NOMO-1 treated with DMSO at 0.1 percent for 48 hours (cell line): ENCODE results near the gene GLG1.

Source experiments
- DNase-seq: peaks from one replicate; lab custom pipeline; 2025; ENCODE audit not compliant: unreplicated experiment; lab: John Stamatoyannopoulos, UW

Gene GLG1

DNA sequence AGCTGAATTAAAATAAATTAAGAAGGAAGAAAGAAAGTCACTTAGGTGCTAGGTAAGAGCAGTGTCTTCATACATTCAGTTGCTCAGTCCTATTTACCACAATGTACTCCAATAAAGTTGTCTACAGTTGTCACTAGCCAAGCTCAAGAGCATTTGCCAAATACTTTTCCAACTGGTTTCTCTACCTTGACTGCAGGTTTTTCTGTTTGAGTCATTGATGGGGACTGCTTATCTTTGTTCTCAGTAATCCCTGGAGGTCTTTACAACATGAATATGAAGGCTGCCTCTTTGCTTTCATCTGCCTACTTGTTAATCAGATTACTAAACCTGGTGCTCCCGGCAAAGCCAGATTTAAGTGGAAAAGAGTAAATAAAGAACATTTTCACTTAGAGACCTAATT is 121.0 kb downstream of the GLG1 start:
- no peak for DNase-seq

DNA sequence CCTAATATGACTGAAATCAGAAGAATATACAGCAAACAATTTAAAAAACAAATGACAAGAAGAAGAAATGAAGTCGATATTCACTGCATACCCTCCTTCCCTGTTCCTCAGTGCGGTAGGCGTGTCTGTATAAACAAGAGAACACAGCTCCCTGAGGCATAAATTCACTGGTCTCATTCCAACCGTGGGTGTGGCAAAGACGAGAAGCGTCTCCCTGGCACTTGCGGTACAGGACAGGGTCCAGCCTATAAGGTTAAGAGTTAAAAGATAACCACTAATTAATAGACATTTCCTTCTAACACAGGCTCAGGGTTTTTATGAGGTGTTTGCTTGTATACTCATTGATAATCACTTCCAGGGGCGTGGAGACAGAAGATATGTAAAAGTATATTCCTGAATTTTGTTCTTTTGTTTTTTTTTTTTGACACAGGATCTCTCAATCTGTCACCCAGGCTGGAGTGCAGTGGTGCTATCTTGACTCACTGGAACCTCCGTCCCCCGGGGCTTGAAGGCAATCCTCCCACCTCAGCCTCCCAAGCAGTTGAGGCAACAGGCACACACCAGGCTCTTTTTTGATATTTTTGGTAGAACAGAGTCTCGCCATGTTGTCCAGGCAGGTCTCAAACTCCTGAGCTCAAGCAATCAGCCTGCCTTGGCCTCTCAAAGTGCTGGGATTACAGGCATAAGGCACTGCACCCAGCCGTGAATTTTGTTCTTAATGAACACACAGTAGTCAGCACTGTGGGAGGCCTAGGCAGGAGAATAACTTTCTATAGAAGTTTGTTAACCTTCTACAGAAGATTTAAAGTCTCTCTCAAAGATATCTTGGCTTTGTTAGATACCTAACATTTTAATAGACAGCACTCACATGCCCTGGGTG is 126.5 kb downstream of the GLG1 start:
- DNase-seq: no peak

DNA sequence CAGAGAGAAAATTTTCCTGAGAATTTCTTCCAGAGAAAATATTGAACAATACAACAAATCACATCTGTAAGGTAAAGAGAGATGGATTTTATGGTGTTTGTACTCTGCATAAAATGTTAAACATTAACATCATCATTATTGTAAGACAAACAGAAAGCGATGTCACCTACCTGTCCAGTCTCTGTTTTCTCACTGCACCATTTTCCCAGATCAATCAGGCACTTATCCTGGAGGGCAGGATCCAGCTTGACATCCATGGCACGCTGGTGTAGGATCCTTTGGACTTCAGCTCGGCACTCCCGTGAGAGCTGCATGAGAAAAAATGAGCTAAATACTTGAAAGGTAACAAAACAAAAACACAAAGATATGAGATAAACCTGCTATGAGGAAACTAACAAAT is 129.7 kb downstream of the GLG1 start:
- DNase-seq: no peak

DNA sequence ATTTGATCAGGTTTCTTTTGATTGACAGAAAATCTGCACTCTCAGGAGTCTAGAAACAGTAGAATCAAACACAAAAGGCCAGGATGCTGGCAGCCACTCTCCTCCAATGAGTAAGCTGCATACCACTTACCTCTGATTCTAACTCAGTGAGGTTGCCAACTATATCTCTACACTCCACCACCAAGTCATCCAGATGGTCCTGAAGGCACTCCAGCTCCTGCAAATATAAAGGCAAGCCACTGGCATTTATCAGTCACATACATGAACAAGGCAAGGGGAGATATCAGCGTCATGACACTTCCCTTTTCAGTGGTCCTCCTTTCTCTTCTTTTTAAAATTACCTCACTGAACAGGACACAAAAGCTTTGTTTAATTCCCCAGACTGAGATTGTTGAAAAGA is 132.5 kb downstream of the GLG1 start:
- no peak for DNase-seq

DNA sequence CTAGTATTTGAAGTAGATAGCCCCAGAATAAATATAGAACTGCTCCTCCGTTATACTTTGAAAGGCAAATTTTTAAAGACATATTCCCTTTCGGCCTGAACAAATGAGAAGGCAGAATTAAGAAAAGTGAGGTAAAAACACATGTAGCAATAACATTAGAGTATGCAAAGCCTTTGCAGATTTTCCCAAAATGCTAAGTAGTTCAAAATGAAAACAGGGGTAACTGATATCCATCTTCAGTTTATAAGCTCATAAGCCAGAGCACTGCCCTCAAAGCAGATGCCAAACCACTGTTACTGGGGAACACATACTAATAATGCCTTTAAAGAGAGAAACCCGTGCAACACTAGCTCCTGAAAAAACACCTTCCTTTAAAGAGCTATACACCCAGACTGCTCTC is 134.4 kb downstream of the GLG1 start:
- DNase-seq: no peak

DNA sequence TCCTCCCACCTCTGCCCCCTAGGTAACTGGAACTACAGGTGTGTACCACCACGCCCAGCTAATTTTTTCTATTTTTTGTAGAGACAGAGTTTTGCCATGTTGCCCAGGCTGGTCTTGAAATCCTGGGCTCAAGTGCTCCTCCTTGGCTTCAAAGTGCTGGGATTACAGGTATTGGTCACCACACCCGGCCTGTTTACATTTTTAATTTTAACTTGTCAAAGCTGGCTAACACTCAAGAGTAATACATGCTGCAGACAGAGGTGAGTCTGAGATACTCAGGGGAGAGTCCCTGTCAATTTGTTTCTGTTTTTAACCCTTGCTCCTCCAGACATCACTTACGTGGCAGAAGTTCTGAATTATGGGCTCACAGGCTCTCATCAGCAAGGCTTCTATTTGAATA is 134.9 kb downstream of the GLG1 start:
- DNase-seq: no peak

DNA sequence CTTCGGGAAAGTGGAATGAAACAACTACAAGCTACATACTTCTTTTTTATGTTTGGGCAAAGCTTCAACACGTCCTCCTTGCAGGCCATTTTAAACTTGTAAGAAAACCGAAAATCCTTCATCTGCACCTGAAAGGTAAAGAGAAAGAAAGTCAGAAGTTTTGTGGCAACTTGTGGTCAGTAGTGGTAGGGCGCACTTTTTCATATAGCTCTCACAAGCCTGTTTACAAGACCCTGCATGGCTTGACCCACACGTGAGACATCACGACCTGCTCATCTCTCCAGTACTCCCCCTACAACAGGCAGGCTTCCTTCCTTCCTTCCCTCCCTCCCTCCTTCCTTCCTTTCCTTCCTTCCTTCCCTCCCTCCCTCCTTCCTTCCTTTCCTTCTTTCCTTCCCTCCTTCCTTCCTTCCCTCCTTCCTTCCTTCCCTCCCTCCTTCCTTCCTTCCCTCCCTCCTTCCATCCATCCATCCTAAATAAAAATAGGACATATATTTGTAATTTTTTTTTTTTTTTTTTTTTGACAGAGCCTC is 136.9 kb downstream of the GLG1 start:
- no peak for DNase-seq

DNA sequence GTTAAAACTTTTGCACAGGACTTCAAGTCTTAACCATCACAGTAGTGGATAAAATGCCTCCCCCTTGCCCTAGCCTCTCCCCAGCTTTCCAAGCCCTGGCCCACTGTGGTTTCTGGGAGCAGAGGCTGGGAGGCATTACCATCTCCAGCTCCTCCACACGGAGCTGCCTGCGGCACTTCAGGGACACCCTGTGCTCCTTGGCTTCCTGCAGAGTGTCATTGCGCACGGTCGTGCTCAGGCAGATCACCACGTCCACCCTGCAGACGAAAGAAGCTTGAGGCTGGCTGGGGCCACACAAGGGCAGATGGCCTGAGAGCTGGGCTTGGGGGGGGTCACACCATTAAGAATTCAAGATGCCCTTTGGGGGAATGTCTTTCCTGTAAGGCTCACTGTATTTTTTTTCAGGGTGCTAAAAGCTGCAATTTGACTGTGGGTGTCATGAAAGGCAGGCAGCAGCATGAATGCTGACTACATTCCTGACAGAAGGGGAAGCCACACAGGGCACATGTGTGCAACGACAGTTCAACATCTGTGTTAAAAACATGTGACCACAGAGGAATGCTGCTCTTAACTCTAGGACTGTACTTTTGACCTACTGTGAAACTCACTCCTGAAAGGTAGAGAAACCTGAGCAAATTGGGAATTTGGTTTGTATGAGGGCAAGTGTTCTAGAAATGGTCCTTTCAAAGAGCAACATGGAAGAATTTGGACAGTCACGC is 137.9 kb downstream of the GLG1 start:
- no peak for DNase-seq

DNA sequence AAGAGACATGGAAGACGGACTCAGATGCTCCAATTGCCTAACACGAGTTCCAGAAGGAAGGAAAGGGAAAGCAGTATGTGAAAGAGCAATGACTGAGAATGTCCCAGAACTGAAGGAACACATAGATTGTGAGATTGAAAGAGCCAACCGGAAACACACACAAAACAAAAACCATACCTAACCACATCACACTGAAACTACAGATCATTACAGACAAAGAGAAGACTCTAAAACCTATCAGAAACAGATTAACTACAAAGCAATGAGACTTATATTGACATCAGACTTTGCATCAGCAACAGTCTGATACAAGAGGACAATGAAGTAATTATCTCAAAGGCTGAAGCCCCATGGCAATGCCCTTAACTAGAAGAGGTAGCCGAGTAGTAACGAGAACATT is 140.0 kb downstream of the GLG1 start:
- DNase-seq: no peak

DNA sequence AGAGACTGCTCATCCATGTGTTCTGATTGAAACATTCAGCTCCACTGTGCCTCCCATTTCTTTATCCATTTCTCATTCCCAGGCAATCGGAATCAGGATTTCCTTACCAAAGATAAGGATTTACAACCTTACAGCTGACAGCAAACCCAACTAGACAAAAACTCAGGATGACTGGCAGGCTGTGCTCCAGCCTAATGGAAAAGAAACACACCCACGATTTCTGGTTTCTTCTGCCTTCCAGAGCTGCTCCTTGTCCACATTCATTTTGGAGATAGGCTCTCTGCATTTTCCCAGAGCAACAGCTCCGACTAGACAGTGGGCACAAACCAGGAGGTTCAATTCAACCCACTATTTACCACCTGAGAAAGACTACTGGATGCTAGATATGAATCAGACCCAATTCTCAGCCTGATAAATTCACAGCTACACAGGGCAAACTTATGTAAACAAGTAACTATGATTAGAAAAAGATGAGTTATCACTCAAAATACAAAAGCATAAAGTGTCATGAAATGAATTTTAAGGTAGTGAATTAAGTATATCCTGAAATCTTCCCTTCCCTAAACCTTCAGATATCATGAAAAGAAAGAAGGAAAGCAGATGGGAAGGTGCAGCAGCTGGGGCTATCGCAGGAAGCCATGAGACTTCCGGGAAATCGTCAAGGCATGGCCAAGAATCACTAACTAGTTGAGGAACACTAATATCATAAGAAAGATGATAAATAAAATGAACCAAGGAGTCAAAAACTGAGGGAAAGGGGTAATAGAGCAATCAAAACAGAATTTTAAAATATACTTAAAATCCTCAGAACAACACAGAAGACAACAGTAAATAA is 140.8 kb downstream of the GLG1 start:
- no peak for DNase-seq

DNA sequence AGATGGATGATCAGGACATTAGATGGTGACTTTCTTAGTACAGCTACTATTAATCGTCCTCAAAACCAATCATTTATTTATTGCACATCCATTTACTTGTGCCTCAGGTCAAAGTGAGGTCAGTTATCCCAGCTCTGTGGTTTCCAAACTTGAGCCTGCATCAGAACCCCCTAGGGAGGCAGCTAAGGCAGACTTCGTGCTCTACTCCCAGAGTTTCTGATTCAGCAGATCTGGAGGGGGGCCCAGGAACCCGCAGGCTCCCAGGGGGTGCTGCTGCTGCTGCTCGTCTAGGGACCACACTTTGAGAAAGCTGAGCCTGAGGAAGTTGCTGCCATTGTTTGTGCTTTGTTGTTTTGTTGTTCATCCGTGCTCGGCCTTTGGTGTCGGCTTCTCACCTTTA is 141.6 kb downstream of the GLG1 start:
- DNase-seq: no peak

DNA sequence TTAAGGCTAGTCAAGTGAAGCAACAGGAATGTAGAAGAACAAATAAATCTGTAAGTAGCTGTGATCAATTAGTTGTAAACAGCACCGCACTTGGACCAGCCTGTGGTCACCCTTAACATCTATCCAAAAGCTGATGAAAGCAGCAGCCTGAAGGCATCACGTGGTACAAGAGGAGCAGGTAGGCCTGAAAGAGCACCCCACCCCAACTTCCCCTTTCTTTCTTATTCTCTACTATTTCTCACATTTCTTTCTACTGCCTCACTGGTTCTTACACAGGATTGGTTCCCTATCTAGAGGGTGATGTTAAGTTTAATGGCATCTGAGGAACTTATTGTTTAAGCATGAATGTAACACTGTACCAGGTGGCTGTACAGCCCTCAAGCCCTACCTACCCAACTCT is 143.0 kb downstream of the GLG1 start:
- no peak for DNase-seq

DNA sequence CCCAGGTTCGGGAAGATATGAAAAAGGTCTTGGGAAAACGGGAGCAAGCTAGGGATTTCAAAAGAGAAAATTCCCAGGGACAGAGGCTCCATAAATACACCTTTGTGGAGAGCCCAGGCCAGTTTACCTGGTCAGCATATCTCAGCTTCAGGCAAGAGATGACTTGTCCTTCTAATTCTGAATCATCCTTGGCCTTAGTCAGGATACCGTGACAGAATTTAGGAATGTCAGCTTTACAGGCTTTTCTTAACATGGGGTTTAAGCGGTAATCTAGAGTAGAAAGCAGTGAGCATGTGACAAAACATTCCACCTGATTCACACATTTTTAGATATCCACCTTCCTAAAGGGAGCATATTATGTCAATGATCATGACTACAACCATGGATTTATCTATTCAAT is 144.6 kb downstream of the GLG1 start:
- no peak for DNase-seq

DNA sequence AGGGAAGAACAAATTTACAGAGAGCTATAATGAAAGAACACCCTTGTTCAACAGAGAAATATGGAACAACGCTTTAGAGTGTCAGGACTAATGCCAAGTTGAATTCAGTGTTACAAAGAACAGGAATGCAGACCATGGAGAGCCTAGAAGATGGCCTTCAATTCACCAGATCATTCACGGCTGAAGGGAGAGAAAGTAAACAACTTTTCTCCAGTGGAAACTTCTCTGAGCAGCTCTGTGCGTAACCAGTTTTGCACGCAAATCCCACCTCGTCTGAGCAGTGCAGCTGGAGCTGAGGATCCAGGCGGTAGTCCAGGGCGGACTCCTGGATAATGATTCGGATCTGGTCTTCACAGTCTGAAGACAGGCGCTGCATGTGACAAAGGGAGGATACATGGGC is 145.1 kb downstream of the GLG1 start:
- DNase-seq: no peak

DNA sequence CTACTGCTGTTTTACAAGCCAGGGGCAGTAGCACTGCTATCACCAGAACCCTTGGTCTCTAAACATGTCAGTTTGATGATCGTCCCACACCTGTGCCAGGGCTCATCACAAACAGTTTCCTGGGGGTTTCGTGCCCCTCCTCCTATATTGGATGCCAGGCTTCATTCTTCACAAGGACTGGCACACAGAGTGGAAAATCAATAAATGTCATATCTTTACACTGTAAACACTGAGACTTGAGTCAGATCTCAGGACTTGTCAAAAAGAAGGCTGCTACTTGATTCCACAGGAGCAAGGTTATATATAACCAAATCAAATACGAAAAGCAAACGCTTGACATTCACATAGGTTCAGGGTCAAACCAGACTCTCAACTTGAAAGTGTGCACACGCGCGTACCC is 146.4 kb downstream of the GLG1 start:
- no peak for DNase-seq

DNA sequence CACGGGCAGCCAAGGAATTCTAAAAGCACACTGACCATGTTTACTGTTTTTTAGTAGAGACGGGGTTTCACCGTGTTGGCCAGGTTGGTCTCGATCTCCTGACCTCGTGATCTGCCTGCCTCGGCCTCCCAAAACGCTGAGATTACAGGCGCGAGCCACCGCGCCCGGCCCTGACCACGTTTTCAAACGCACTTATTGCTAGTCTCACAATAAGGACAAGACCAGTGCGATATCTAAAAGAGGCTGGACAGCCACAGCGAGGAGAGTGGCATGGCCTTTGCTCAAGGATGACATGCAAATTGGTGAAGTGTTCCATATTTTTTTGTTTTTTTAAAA is 150.7 kb downstream of the GLG1 start:
- DNase-seq: no peak

DNA sequence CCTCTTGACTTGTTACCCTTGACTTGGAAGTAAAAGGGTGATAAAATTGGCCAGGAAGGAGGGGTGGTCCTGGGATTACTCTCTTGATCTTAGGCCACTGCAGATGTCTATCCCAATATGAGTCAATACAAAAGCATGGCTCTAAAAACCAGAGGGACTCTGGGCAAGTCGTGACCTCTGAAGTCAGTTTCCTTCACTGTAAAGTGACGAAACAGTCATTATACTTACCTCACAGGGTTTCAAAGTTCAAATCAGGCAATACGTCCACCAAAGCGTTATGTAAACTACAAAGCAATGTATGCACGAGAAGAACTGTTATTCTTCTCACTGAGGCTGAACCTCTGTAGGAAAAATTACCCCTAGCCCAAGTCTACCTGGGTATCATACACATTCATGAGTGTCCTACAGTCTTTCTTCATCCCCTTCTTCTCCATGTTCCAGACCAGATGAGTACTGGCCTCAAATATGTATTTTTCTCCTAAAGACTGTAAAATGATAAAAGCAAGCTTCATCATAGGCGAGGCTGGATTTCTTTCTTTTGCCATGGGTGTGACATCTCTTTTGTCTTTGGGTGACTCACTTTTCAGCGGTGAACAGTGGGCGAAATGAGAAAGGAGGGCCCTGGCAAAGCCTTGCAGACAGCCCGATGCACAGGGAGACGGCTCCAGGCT is 151.2 kb downstream of the GLG1 start:
- DNase-seq: no peak

DNA sequence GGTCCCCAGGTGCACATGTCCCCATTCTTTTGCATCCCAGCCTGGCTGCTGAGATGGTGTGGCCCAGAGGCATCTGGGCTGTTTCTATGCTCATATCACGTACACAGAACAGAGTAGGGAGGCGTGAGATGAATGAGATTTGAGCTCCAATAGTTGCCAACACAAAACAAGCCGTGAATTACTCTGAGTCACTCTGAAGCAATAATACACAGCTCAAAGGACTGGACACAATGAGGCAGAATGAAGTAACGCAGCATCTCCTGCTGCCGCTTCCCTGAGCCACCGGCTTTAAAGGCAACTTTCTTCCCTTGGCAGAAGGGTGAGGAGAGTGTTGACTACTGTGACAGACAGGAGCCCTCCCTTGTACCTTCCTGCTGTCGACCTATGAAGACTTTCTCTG is 151.7 kb downstream of the GLG1 start:
- DNase-seq: no peak

DNA sequence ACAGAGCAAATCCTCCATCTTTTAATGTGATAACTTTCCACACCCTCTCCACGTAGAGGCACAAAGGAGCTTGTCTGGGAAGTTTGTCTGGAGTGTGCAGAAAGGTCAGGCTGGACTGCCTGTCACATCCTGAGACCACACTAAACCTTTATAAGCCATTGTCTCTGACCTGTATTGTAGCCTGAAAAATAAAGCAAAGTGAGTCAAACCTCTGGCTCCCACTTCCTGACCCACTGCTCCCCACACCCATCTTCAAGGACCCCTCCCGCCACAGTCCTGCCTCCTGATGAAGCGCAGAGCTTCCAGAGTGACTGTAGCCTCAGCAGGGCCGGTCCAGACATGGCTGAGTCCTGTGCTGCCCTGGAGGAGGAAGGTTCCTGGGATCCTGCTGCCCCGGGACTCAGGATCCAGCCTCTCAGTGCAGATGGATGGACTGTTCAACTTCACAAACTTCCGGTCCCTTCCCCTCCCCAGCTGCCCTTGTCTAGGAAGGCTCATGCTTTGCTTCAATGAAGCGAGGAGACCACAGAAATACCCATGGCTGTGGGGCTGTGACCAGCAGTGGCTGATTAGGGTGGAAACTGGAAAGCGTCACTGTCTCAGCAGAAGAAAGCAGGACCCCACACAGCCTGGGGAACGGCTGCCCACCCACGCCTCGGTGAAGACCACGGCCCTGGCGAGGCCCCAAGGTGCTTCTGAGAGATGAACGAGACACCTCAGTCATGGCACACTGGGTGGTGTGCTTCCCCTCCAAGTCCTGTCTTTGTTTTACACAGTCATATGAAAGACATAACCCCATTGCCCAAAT is 154.8 kb downstream of the GLG1 start:
- DNase-seq: no peak
